GM21528 (cell line): ENCODE measurements around the gene OSBPL7.

Experiments used
- ATAC-seq: cut with Tn5 transposase; IDR thresholded peaks from one replicate; pipeline ENCODE4 v1.9.1; 2021; ENCODE audit warnings: mild to moderate bottlenecking, moderate library complexity; ENCODE audit not compliant: unreplicated experiment, low FRiP score

OSBPL7 gene

GRCh38 chr17:47847341-47848197 is 26.0 kb upstream of the OSBPL7 start:
- ATAC-seq, result no peak

- no peak for ATAC-seq
These were observed 25.2 kb upstream of the OSBPL7 start for GRCh38 chr17:47846716-47847340.

DNA sequence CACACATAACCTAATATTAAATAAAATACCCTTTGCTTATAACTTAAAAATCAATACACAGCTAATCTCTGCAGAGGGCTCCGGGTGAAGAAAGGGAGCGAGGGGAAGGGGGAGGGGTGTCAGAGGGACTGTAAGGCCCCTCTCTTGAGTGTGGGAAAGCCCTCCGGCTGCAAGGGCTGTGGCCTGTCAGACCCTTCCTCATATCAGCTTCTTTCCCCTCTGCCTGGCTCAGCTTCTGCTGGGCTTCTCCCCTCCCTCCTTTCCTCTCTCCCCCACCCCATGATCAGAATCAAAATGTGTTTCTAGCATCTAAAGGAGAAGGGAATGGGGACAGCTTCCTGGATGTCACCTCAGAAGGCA is 24.1 kb upstream of the OSBPL7 start:
- no peak for ATAC-seq

DNA sequence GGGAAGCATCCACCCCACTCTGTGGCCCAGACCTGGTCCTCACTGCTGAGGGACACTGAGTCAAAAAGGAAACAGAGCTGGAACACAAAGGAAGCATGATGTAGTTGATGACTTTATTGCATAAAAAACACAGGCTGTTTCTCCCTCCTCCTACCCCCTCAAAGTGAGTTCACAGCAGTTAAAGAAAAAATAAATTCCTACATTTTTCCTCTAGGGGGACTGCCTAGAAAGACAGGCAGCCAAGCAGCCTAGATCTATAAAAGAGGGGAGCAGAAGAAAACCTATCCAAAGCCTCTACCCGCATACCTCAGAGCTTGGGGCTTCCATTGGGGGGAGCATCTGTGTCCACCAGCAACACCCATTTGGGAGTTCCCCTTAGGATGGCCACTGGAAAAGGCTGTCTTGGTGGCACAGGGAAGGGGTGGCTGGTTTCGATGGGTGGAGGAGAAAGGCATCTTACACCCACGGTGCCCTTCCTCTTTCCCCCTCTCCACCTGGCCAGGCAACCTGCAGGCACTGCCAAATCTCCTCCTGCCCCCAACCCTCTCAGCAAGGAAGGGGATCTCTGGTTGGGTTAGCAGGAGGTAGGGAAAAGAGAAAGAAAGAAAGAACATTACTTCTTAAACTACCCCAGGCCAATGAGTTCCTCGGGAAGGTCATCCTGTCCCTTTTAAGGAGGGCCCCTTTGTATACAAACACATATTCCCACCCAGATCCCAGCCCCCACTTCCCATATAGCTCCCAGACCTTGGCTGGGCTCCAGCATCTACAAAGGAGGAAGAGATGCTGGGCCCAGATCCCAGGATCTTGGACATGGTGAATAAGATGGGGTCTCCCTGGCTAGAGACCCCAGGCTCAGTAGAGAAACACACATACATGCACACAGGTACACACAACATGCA is 23.5 kb upstream of the OSBPL7 start:
- no peak for ATAC-seq

DNA sequence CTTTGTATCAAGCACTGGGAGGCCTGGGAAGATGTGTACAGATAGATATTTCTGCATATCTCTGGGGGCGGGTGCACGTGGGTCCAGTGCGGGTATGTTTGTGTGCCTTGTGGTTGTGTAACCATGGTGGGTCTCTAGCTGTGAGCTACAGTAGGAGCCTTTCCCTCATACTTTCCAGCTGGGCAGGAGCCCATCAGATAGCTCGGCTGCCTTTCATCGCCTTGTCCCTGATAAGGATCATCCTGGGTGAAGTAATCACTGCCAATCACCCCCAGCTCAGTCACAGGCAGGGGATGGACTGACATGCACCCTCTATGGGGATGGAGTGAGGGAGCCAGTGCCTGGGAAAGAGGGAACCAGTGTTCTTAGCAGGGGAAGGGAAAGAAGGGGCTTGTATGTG is 22.6 kb upstream of the OSBPL7 start:
- no peak for ATAC-seq

- ATAC-seq, result no peak
These were observed 21.8 kb upstream of the OSBPL7 start for GRCh38 chr17:47843391-47843730.

DNA sequence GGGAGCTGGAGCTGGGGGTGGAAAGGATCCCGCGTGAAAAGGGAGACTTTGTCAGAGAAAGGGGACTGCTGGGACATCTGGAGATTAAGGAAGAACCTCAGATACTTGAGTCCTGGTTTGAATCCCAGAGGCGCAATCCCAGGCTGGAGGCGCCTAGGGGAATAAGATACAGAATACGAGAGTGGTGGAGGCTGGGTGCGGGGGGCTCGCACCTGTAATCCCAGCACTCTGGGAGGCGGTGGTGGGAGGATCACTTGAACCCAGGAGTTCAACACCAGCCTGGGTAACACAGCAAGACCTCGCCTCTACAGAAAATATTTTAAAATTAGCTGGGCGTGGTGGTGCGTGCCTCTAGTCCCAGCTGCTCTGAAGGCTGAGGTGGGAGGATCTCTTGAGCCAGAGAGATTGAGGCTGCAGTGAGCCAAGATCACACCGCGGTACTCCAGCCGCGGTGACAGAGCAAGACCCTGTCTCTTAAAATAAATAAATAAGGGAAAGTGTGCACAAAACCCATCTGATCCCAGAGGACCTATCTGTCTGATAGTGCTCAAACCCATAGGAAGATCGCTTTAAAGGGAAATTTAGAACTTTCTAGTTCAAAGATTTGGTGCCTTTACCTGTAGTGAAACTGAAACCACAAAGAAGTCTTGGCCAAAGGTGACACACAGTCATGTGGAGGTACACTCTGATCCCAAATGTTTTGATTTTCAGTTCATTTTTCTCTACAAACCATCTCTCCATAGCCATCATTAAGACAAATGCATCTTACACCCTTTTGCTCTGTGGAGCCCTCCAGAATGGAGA is 20.1 kb upstream of the OSBPL7 start:
- ATAC-seq, result no peak

DNA sequence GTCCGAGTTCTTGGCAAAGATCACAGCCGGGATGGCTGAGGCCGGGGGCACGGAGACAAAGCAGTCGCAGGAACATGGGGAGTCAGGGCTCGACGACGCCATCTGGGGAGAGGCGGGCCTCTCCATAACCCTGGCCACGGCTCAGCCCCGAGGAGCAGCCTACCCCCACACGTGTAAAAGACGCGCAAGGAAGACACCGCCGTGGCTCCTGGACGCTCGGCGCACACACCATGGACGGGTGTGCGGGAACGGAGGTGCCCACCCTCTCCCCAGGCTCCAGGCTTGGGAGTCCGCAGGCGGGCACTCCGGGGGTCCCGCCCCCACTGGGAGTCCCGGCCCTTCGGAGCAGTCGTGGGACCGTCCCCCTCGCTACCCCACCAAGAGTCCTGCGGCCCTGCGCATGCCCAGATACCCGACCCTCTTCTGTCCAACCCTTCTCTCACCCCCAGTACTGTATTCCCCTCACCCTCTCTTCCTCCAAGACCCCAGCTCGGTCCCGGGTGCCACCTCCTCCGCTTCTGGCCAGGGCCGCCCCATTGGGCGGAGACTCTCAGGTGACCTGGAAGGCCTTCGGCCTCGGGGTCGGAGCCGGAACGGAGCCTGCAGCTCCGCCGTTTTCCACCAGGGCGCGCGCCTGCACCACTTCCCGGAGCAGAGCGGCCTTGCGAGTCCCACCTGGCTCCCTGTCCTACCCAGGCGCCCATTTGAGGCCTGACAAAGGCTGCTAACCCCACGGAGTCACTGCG is 19.3 kb upstream of the OSBPL7 start, which contains the start of gene SCRN2:
Gene SCRN2, minus strand, starts transcription at position 532 of the 746 bp plus-strand sequence. Its CDS starts 430 bp downstream, at position 102.
- ATAC-seq, result peak; percentile 77

DNA sequence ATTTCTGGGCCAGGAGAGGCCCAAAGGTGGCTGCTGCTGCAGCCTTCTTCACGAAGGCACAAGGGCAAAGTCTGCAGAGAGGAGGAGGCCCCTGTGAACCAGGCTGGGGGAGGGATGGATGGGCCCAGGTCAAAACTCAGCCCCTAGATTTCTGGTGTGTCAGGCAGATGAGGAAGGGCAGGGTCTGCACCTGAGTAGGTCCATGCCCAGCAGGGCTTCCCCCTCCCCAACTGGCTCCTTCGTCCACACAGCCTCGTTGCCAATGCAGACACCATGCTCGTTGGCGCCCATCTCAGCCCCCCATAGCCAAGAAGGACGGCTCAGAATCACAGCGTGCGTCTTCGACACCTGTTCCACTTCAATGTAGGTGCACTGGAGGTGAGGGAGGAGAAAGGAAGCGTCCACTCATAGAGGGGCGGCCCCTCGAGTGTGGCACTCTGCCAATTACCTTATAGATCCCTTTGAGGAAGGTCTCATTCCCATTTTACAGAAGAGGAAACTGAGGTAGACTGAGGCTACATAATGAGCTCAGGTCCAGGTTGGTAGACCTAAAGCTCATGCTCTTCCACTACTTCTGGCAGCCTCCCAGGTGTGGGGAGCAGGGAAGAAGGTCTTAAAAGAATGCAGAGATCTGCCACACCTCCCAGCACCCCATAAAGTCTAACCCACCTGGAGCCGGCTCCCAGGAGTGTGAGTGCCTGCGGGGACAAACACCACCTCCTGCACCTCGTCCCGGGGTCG is 18.6 kb upstream of the OSBPL7 start:
- no peak for ATAC-seq

DNA sequence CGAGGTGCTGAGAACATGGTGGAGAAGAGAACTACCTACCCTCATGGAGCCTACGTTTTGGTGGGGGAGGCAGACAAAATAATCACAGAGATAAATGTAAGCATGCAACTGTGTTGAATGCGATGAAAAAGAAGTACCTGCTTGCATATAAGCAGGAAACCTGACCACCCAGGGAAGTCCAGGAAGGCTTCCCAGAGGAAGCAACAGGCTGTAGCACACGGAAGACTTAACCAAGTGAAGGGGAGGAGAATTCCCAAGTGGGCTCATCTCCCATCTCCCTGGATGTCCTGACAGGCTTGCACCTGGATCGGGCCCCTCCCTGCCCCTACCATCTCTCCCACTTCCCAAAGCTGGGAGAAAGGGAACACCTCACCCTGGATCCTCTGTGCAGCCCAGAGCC is 17.5 kb upstream of the OSBPL7 start:
- ATAC-seq, result no peak

- ATAC-seq, result no peak
These were observed 17.0 kb upstream of the OSBPL7 start for GRCh38 chr17:47838636-47839035.

- no peak for ATAC-seq
These were observed 15.9 kb upstream of the OSBPL7 start for GRCh38 chr17:47837401-47838039.

DNA sequence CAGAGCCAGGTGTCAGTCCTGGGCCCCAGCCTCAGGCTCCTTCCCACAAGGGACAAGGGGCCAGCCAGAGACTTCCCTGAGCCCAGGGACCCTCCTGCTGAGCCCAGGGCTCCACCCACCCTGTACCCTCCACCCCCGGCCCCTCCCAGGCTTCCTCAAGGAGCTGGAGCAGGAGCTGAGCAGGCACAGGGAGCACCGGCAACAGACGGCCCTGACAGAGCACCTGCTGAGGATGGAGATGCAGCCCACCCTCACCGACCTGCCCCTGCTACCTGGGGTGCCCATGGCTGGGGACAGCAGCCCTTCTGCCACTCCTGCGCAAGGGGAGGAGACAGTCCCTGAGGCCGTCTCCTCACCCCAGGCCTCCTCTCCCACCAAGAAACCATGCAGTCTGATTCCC is 15.0 kb upstream of the OSBPL7 start:
- no peak for ATAC-seq

GRCh38 chr17:47834756-47835155 is 13.2 kb upstream of the OSBPL7 start:
- ATAC-seq, result no peak

GRCh38 chr17:47831934-47832327 is 10.3 kb upstream of the OSBPL7 start:
- no peak for ATAC-seq

DNA sequence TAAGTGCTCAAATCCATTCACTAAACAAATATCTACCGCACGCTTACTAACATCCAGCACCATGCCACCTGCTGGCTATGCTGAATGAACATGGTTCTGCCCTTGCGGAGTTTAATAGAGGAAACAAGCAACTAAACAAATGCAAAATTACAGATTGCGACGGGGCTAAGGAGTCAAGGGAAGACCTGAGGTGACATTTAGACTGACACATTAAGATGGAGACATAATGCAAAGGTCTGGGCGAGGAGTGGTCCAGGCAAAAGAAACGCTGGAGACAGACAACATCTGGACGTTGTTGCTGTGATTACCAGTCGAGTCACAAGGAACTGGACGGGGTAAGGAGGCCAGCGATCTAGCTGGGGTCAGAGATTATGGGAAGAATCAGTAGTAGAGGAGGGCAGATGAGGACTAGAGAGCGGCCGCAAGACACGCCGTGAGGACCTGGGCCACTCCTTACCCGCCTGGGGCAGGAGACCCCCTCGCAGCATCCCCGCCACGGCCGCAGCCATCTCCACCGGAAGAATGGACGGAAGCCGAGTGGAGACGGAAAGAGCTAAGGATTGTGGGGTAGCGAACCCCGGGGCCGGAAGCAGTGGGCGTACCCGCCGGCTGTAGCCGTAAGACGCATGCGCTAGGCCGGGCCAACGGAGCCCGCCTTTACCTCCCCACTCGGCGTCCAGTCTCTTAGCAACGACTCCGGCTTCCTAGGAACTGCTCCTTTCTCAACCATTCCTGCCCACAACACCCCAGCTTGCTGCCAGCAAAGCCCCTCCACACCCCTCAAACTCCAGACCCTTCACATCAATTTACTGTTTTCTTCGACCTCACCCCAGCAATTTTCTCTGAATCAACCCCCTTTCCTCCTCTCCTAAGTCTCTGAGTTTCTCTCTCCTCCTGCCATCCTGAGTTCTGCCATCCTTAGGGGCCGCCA is 9.7 kb upstream of the OSBPL7 start, which contains the start of the genes LRRC46 and MRPL10:
Gene LRRC46, plus strand, starts transcription at position 668 of the 931 bp plus-strand sequence. CDS start 320 bp downstream, outside the sequence.
Gene MRPL10, minus strand, starts transcription at position 539 of the 931 bp plus-strand sequence. Its CDS starts 30 bp downstream, at position 509.
- peak; percentile 59 for ATAC-seq

GRCh38 chr17:47830396-47831002 is 8.9 kb upstream of the OSBPL7 start:
- ATAC-seq, result no peak
